ENCODE measurements around the gene SLC9C1.
A peak's percentile ranks its signal among the peaks of the same experiment; 100 is the strongest.

Gene SLC9C1

DNA sequence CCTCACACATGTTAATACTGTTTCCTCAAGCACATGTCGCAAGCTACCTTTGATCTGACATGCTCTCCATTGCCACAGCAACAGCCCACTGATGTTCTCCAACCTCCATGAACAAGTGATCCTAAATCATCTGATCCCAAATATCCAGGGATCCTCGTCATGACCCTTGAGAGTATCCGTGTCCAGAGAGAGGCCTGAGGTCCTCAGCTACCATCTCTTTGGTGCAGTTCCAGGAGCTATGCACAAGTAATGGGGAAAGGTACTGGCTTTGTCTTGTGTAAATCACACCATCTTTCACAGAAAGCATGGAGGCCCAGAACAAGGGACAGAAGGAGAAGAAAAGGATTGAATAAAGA is 163.4 kb downstream of the SLC9C1 start:
- H3K9me3 ChIP-seq, result no peaks in the 10 kb centered on the region
- peak overlapping the region; percentile 41 for H3K27ac ChIP-seq

DNA sequence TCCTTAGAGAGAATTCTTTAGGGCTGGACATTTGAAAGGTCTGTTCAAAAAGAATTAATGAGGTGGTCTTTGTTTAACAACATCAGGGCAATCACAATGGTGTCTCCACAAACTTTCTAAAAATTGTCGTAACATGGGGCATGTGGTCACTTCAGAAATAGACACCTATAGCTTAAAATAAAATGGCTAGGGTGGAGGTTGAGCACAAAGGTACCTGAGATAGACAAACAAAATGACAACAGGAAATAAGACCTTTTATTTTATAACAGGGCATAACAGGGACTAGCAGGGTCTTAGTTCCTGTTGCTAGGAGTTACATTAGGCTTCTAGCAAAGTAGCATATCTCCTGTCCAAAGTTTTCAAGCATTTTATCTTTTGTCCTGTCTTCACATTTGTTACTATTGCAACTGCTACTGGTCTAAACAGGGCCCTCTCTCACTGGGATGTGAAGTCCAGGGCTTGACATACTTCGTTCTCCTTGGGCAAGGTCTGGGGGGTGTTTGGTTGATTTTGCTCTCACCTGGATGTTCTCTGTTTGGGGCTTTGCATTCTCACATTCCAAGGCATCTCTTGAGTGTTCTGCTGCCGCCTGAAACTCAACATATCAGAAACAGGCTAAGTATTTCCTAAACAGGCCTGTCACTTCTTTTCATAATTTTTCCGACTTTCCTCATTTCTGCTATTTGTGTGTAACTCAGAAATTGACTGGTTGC is 163.9 kb downstream of the SLC9C1 start:
- Histone ChIP-seq H3K27ac (peak overlapping the region; percentile 41), H3K9me3 (no peaks in the 10 kb centered on the region), H3K36me3 (peaks cover 7% of the 10 kb centered on the region), H3K27me3 (no peaks in the 10 kb centered on the region), H3K4me3 (ENCODE audit: low read depth in 1 of 2, low read length in 1 of 2) (no peak overlapping the region), H3K4me1 (ENCODE audit: control insufficient read depth in 1 of 2, insufficient read depth in 1 of 2, low read depth in 1 of 2, low read length in 1 of 2) (peaks cover 23 to 57% of the 10 kb centered on the region in 2 experiments)
- TF ChIP-seq, protein P1, sequence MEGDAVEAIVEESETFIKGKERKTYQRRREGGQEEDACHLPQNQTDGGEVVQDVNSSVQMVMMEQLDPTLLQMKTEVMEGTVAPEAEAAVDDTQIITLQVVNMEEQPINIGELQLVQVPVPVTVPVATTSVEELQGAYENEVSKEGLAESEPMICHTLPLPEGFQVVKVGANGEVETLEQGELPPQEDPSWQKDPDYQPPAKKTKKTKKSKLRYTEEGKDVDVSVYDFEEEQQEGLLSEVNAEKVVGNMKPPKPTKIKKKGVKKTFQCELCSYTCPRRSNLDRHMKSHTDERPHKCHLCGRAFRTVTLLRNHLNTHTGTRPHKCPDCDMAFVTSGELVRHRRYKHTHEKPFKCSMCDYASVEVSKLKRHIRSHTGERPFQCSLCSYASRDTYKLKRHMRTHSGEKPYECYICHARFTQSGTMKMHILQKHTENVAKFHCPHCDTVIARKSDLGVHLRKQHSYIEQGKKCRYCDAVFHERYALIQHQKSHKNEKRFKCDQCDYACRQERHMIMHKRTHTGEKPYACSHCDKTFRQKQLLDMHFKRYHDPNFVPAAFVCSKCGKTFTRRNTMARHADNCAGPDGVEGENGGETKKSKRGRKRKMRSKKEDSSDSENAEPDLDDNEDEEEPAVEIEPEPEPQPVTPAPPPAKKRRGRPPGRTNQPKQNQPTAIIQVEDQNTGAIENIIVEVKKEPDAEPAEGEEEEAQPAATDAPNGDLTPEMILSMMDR (IDR thresholded peaks at IDR 0.05), result no peak

More for the DNA sequence above, 163.4 kb downstream of the SLC9C1 start:
- H3K36me3 ChIP-seq, result peaks cover 3% of the 10 kb centered on the region
- peaks cover 23 to 57% of the 10 kb centered on the region in 2 experiments for H3K4me1 ChIP-seq (ENCODE audit: control insufficient read depth in 1 of 2, insufficient read depth in 1 of 2, low read depth in 1 of 2, low read length in 1 of 2)
- TF ChIP-seq, protein P1 (IDR thresholded peaks at IDR 0.05), result no peak
- H3K27me3 ChIP-seq, result no peaks in the 10 kb centered on the region
- H3K4me3 ChIP-seq (ENCODE audit: low read depth in 1 of 2, low read length in 1 of 2), result no peak overlapping the region

GRCh38 chr3:112128843-112129727 is 164.9 kb downstream of the SLC9C1 start:
- no peaks in the 10 kb centered on the region for H3K27me3 ChIP-seq
- TF ChIP-seq, protein P1 (IDR thresholded peaks at IDR 0.05), result no peak
- peak overlapping the region; percentile 5 for H3K27ac ChIP-seq
- peaks cover 12% of the 10 kb centered on the region for H3K36me3 ChIP-seq
- H3K4me1 ChIP-seq (ENCODE audit: control insufficient read depth in 1 of 2, insufficient read depth in 1 of 2, low read depth in 1 of 2, low read length in 1 of 2), result peaks cover 23 to 57% of the 10 kb centered on the region in 2 experiments
- H3K4me3 ChIP-seq (ENCODE audit: low read depth in 1 of 2, low read length in 1 of 2), result no peak overlapping the region
- no peaks in the 10 kb centered on the region for H3K9me3 ChIP-seq

GRCh38 chr3:112127522-112128494 is 166.2 kb downstream of the SLC9C1 start:
- TF ChIP-seq, protein P1 (IDR thresholded peaks at IDR 0.05), result no peak
- H3K4me3 ChIP-seq (ENCODE audit: low read depth in 1 of 2, low read length in 1 of 2), result no peak overlapping the region

GRCh38 chr3:112126511-112126911 is 167.5 kb downstream of the SLC9C1 start:
- H3K36me3 ChIP-seq, result peaks cover 28% of the 10 kb centered on the region
- no peaks in the 10 kb centered on the region for H3K27me3 ChIP-seq
- no peak overlapping the region for H3K4me3 ChIP-seq (ENCODE audit: low read depth in 1 of 2, low read length in 1 of 2)
- H3K9me3 ChIP-seq, result no peaks in the 10 kb centered on the region
- H3K4me1 ChIP-seq (ENCODE audit: control insufficient read depth in 1 of 2, insufficient read depth in 1 of 2, low read depth in 1 of 2, low read length in 1 of 2), result peaks cover 12 to 33% of the 10 kb centered on the region in 2 experiments
- TF ChIP-seq, protein P1 (IDR thresholded peaks at IDR 0.05), result no peak
- no peak overlapping the region for H3K27ac ChIP-seq

More at GRCh38 chr3:112127522-112128494, 166.2 kb downstream of the SLC9C1 start:
- Histone ChIP-seq H3K27ac (no peak overlapping the region), H3K36me3 (peaks cover 21% of the 10 kb centered on the region), H3K27me3 (no peaks in the 10 kb centered on the region), H3K9me3 (no peaks in the 10 kb centered on the region), H3K4me1 (ENCODE audit: control insufficient read depth in 1 of 2, insufficient read depth in 1 of 2, low read depth in 1 of 2, low read length in 1 of 2) (peaks cover 18 to 45% of the 10 kb centered on the region in 2 experiments)

Data from neutrophil (primary cell).